Adipose tissue (tissue), 3 donors: ENCODE results near the gene SLAMF1. TPM values are rescaled to one million over a fixed set of nuclear protein-coding genes. Genes with fewer than 3 reads are reported as not detected.
"Not testable (repeated sequence)": the region's sequence is repeated elsewhere in the genome, so short reads cannot be mapped to it uniquely, and the experiment has no call there.

Experiments used
- H3K27ac ChIP-seq: one replicate; pipeline ENCODE4 v1.5.1; 2013; ENCODE audit warnings: low read depth, low read length
- WGBS, 3 donors: extraction: QIAGEN DNeasy Blood & Tissue Kit; methylation state at CpG; one replicate each; pipeline ENCODE4 v1.1.7; 2013; 5-methylcytosine and 5-hydroxymethylcytosine counted together
- polyA plus RNA-seq, 3 donors: library from polyadenylated mRNA; stranded (reverse); fragments of 200-250 nt; gene quantifications; one replicate each; pipeline ENCODE4 v1.2.3, GENCODE V29; 2013
- donor health status: healthy with polysubstance abuse.
- donor health status: Bipolar disorder and iron deficiency.
- donor health status: healthy.

SLAMF1 gene
- polyA plus RNA-seq, 3 donors, result 0.12 to 3.6 TPM; not detected in 1

DNA sequence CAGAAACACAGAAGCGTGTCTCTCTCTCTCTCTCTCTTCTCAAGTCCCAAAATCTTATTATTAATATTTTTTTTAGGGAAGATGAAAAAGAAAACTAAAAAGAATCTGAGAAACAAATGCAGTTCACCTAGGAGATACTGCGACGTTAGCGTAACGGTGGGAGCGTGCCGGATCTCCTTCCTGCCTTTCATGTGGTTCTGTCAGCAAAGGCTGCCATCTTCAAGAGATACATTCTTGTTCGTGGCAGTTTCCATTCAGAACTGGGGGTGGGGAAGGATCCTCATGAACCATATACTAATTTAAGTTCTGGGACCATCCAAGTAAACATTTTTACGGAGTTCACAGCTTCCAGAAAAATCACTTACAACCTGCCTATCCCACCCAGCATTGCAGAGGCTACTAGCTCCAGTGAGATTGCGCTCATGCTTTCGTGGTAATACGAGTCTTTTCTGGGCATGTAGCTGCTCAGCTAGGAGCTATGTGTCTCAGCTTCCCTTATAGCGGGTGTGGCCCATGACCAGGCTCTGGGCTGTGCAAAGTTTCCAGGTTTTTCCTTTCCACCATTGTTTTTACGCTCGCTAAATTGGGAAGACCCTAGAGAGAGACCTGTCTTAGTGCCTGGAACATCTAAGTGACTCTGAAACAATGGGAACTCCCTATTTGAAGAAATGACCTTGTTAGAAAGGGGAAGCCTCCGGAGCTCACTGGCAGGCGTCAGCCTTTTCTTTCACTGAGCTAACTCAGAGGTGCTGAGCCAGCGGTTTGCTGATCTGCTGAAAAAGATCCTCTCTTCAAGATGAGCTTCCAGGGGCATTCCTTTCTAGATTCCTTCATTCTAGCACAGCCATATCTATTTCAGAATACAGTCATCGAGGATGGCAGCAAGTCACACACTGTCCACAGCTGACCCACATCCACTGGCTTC is 17.3 kb downstream of the SLAMF1 start:
- H3K27ac ChIP-seq, result no peak overlapping the region
- 52 to 64% (median 53%) methylated on average over 19 of the region's 19 CpGs for WGBS, 3 donors

DNA sequence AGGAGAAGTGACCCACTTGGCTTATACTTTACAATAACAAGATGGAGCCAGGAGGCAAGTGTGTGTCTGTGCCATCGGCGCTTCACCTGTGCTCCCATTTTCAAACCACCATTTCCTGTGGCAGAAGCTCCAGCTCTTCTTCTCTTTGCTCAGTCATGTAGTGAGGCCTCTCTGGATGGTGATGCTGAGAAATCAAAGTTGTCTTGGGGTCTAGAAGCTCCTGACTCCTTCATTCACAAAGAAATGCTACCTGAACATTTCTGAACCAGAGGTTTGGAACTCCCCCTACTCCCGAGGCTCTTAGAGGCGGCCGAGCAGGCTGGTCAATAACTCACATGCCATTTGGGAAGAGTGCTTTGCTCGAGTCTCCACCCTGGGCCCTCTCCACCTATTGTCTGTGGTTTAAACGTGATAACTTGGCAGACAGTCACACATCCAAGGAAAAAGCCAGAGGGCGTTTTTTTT is 18.0 kb downstream of the SLAMF1 start:
- H3K27ac ChIP-seq, result no peak overlapping the region
- WGBS, 3 donors, result 63 to 84% (median 70%) methylated on average over 8 of the region's 8 CpGs

DNA sequence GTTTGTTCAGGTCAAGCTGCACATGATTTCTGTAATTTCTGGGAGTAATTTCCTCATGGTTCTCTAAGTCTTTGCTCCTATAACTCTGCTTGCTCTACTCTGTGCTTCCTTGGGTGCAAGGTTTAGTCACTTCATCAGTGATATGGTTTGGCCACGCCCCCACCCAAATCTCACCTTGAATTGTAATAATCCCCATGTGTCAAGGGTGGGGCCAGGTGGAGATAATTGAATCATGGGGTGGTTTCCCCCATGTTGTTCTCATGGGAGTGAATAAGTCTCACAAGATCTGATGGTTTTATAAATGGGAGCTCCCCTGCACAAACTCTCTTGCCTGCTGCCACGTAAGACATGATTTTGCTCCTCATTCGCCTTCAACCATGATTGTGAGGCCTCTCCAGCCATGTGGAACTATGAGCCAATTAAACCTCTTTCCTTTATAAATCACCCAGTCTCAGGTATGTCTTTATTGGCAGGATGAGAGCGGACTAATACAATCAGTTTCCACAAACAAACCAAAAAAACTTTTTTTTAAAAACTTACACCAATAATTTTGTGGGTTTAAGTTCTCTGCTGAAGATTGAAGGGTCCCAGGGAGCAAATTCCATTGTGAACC is 19.1 kb downstream of the SLAMF1 start:
- not testable (repeated sequence) for H3K27ac ChIP-seq
- 93 to 97% (median 94%) methylated on average over 4 of the region's 4 CpGs for WGBS, 3 donors

DNA sequence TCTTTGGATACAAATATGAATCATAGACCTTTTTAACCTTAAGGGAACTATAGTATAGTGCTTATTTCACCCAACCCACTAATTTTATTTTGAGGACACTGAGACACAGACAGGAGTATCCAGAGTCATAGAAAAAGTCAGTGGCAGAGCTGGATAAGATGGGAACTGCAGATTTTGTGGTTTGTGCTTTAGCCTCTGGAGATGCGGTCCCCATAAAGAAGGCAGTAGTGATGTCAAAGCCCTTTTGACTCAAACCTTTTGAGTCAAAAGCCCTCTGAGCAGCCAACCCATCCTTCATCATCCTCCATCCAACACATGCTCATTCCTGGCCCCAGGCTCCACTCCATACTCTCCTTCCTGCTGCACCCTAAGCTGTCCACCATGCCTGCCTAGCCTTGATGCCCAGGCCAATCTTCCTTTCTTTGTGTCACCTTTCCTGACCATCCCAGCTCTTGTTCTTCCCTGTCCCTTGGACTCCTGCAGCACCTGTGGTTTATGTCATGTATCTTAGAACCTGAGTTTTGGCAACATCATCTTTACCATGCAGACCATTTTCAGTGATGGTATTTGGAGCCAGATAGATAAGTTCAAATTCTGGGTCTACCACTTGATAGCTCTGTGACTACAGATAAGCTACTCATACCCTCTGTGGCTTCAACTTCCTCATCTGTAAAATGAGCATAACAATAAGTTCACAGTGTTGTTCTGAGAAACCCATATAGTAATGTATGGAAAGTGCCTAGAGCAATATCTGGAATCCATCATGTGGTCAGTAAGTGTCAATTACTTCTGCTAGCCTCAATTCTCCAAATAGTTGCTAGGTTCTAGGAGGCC is 20.1 kb downstream of the SLAMF1 start:
- H3K27ac ChIP-seq, result no peak overlapping the region
- WGBS, 3 donors, result 94 to 100% (median 100%) methylated on average over 1 of the region's 1 CpG

DNA sequence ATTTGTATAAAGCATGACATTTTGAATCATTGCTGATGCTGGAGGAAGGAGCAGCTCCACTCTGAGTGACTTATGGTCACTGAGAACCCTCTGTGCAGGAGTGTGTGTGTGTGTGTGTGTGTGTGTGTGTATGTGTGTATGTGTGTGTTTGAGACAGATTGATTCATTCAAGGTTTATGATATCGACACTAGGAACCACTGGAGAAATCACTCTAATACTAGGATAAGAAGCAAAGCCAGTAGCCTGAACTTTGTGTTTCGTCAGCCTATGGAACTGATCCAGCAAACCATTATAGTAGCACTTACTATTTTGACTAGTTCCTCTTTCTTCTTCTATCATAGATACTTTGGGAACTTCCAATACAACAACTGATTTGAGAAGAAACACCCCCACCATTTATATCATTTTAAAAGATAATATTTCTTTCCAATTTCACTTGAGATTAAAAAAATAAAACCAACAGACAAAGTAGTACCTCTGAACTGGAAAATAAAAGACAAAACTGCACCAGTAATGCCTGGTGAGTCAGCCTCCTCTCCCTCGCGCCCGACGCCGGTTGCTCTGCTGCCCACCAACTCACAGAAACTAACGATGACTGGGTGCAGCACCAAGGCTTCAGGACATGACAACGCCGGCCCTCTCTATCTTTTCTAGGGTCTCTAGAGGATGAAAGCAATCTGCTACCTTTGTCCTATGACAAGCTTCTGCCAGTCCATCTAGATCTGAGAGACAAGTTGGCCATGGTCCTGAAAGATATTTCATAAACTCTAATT is 20.9 kb downstream of the SLAMF1 start:
- H3K27ac ChIP-seq, result no peak overlapping the region
- 72 to 78% (median 76%) methylated on average over 10 of the region's 10 CpGs for WGBS, 3 donors

DNA sequence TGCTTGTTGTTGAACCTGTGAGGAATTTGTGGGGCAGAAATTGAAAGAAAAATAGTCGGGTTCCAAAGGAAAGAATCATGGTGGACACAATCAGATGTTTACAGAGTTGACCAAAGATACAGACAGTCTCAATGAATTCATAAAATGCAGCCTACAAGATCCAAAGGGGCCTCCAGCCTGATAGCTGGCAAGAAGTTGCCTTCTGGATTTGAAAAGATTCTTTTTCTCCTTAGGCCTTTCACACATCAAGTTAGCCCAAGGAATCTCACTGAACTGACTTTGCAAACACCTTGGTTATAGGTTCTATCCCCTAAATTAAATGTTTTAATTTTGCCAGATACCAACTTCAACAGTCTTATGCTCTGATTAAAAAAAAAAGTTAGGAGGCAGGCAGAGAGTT is 21.5 kb downstream of the SLAMF1 start:
- 73 to 88% (median 85%) methylated on average over 1 of the region's 1 CpG for WGBS, 3 donors
- H3K27ac ChIP-seq, result no peak overlapping the region

DNA sequence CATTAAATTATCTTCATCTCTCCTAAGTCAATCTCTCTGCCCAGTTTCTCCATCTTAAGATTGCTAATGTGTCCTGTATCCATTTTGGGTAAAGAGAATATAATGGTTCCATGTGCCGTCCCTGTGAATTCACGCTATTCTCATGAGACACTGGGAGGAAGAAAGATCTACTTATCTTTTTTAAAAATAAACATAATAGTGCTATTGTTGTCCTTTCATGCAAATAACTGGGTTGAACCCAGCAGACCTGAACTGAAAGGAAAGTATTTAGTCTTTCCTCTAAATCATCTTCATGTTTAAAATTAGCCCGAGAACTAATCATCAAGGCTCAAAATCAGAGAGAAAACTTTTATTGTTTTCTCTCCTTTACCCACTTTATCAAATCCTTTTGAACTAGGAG is 22.4 kb downstream of the SLAMF1 start:
- H3K27ac ChIP-seq, result no peak overlapping the region
- WGBS, 3 donors, result 59 to 72% (median 70%) methylated on average over 3 of the region's 3 CpGs

DNA sequence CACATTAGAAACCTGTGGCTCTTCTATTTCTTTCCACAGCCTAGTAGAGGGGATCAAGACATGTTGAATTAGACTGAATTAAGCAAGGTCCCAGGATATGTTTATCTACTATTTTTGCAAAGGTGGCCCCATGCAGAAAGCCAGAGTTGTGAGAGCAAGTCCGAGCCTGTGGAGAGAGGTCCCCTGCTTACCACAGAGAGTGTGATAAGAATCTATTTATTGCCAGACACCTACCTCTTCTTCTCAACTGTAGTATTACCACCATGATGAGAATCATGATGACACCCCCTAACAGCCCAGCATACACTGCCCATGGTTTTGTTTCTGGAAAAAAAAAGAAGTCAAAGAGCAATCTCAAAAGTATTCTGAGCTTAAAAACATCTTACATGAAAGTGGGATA is 23.0 kb downstream of the SLAMF1 start:
- 58 to 71% (median 62%) methylated on average over 1 of the region's 1 CpG for WGBS, 3 donors

DNA sequence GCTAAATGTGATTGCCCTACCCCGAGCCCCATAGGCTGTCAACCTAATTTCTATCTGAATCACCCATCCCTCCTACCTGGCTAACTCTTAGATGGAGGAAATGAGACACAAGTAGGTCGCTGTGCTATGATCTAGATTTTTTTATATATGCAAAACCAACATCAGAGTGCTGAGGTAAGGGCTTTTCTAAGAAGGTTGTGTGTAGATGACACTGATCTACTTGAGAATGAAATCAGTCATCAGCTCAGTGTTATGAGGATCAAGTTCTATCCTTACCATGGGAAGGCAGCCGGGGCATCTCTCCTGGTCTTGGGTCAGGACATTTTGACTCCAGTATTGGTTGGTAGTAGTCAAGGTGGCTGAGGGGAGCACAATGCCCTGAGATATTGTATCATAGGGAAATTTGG is 23.6 kb downstream of the SLAMF1 start:
- 83 to 89% (median 88%) methylated on average over 3 of the region's 3 CpGs for WGBS, 3 donors
- no peak overlapping the region for H3K27ac ChIP-seq

More for the DNA sequence above, 23.0 kb downstream of the SLAMF1 start:
- H3K27ac ChIP-seq, result no peak overlapping the region

DNA sequence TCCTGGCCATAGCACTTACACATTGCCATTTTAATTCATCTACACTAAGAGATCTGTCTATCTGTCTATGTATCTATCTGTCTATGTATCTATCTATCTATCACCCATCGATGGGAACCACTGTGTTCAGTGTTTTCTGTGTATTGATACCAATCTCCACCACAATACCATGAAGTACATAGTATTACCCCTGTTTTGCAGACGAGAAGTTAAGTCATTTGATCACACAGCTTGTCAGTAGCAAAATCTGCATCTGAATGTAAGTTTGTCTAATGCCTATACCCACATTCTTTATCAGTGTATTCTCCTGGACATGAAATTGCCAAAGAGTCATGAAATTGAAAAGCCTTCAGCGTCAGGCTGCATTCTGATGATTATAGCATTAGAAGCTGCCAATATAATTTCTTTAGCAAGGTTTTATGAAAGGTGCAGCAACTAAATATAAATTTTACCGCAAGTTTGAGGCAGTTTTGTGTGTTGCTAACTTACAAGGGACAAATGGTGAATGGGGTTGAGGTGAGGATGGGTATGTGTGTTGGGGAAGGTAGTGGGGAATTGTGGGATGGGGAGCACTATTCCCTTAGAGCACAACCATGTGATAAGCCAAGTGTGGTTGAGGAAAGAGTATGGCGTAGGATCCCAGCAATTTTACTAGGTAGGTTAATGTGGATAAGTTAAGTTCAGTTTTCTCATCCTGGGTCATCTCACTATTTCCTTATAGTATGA is 24.2 kb downstream of the SLAMF1 start:
- 85 to 90% (median 88%) methylated on average over 5 of the region's 5 CpGs for WGBS, 3 donors
- no peak overlapping the region for H3K27ac ChIP-seq

DNA sequence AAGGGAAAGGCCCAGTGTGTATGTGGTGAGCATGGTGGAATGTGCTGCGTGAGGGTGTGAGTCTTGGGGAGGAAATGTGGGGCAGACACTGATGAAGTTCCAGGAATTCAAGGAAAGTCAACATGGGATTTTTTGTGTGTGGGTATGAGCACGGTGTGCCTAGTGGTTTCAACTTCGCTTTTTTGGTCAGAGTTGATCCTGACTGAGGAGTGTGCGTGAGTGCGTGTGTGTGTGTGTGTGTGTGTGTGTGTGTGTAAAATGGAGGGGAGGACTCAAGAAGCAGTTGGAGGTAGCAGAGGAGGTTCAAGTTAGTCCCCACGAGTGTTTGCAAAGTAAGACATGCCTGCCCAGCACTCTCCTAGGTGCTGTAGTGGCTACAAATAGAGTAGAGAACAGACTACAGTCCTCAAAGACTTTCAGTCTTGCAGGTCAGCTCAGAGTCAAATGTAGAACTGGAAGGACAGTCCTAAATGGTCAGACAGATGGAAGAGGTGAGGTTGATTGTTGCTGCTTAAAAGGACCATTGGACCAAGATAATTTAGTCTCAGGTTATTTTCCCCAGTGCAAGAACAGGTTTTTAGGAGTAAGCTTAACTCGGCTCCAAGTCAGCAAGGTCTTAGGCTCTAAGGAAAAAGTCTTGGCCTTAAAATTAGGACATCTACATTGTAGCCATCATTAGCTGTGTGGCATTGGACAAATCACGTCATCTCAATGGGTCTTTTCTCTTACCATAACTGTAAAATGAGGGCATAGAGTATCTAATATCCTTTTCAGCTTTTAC is 25.0 kb downstream of the SLAMF1 start:
- 70 to 79% (median 77%) methylated on average over 8 of the region's 8 CpGs for WGBS, 3 donors
- H3K27ac ChIP-seq, result no peak overlapping the region

DNA sequence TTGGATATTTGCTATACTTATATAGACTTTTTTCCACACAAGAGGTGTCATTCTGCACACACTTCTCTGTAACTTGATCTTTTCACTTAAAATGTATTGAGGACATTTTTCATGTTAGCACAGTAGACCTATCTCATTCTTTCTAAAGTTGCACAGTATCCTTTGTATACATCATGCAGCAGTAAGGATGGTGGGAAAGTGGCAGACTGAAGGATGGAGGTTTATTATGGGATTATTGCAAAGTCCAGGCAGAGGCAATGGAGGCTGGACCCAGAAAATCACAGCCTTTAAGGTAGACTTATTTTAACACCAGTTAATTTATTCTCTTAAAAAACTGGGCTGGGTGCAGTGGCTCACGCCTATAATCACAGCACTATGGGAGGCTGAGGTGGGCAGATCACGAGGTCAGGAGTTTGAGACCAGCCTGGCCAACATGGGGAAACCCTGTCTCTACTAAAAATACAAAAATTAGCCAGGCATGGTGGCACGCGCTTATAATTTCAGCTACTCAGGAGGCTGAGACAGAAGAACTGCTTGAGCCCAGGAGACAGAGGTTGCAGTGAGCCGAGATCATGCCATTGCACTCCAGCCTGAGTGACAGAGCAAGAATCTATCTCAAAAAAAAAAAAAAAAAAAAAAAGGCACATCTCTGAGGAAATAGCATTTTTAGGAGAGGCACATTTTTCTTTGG is 25.8 kb downstream of the SLAMF1 start:
- H3K27ac ChIP-seq, result no peak overlapping the region

DNA sequence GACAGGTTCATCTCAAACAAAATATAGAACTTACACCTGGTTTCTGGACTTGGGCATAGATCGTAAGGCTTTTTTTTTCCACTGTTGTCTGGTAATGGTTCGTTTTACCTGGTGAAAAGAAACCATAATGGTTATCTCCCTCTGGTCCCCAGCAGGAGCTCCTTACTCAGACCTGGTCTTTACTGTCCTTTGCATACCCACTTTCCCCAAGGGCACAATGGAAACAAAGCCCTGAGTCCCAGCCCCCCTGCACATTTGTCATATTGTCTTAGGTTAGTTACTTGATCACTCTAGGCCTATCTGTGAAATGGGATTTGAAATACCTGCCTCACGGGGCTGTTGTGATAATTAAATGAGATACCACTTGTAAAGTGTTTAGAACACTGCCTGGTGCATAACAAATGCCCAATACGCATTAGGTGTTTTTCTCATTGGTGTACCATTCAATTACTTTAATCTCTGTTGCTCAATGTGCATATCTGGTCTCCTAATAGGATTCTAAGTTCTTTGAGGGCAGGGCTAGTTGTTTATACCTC is 27.0 kb downstream of the SLAMF1 start:
- H3K27ac ChIP-seq, result no peak overlapping the region
- WGBS, 3 donors, result 86 to 92% (median 87%) methylated on average over 4 of the region's 4 CpGs

More for the DNA sequence above, 25.8 kb downstream of the SLAMF1 start:
- WGBS, 3 donors, result 84 to 88% (median 86%) methylated on average over 5 of the region's 5 CpGs

DNA sequence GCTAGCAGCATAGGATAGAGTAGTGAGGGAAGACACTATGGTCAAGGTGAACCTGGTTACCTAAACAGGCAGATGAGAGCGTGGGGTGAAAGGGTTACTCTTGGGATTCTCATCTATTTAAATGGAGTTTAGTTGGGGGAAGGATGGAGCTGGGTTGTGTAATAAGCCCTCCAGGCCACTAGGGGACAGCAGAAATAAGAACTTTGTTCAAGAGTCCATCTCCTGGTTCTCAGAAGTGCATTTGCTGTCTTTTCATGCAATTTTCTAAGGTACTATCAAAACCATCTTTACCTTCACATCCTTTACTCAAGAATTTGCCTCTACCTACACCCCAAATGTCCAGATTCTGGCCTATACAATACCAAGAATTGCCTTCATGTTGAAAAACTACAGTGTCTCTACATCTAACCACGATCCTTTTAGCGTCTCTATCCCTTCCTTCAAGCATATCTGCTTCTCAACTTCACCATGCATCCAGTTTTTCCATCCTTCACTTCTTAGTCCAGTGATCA is 28.0 kb downstream of the SLAMF1 start:
- 88 to 95% (median 95%) methylated on average over 3 of the region's 3 CpGs for WGBS, 3 donors
- H3K27ac ChIP-seq, result no peak overlapping the region

DNA sequence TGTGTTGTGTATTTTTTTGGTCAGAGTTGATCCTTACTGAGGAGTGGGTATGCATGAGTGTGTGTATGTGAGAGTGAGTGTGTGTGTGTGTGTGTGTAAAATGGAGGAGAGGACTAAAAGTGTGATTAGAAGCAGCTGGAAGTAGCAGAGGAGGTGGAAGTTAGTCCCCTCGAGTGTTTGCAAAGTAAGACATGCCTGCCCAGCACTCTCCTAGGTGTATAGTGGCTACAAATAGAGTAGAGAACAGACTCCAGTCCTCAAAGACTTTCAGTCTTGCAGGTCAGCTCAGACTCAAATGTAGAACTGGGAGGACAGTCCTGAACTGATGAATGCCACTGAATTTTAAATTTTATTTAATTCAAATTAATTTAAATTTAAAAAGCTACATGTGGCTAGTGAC is 28.5 kb downstream of the SLAMF1 start:
- H3K27ac ChIP-seq, result no peak overlapping the region
- 50 to 82% (median 54%) methylated on average over 1 of the region's 1 CpG for WGBS, 3 donors

DNA sequence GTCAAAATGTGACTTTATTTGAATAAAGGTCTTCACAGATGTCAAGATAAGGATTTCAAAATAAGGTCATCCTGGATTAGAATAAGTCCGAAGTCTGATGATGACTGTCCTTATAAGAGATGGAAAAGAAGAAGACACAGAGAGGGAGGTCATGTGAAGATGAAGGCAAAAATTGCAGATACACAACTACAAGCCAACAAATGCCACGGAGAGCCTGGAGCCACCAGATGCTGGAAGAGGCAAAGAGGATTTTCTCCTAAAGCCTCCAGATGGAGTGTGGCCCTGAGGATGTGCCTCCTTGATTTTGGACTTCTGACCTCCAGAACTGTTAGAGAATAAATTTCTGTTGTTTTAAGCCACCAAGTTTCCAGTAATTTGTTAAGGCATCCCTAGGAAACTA is 31.2 kb downstream of the SLAMF1 start:
- WGBS, 3 donors, result 88 to 91% (median 88%) methylated on average over 2 of the region's 2 CpGs
- H3K27ac ChIP-seq, result no peak overlapping the region
